Mucosa of stomach (tissue), 1 donor: ENCODE data around the gene CRK.
A peak's percentile ranks its signal among the peaks of the same experiment; 100 is the strongest.

Source experiments
- H3K27me3 ChIP-seq: one replicate; pipeline ENCODE4 v1.7.0; 2013; ENCODE audit warnings: mild to moderate bottlenecking, low read length; ENCODE audit not compliant: control insufficient read depth, insufficient read depth
- H3K36me3 ChIP-seq: one replicate; pipeline ENCODE4 v1.7.0; 2013; ENCODE audit warnings: low read length; ENCODE audit not compliant: control insufficient read depth, insufficient read depth
- H3K4me1 ChIP-seq: one replicate; pipeline ENCODE4 v1.7.0; 2013; ENCODE audit warnings: mild to moderate bottlenecking, low read length; ENCODE audit not compliant: control insufficient read depth, insufficient read depth
- H3K4me3 ChIP-seq: one replicate; pipeline ENCODE4 v1.7.0; 2013; ENCODE audit warnings: low read length
- H3K9ac ChIP-seq: one replicate; pipeline ENCODE4 v1.7.0; 2013; ENCODE audit warnings: mild to moderate bottlenecking, low read length, moderate library complexity
- H3K9me3 ChIP-seq: one replicate; pipeline ENCODE4 v1.7.0; 2013; ENCODE audit warnings: mild to moderate bottlenecking, low read length, moderate library complexity; ENCODE audit not compliant: control insufficient read depth
- donor health status: Pancreatic carcinoma.

CRK gene

DNA sequence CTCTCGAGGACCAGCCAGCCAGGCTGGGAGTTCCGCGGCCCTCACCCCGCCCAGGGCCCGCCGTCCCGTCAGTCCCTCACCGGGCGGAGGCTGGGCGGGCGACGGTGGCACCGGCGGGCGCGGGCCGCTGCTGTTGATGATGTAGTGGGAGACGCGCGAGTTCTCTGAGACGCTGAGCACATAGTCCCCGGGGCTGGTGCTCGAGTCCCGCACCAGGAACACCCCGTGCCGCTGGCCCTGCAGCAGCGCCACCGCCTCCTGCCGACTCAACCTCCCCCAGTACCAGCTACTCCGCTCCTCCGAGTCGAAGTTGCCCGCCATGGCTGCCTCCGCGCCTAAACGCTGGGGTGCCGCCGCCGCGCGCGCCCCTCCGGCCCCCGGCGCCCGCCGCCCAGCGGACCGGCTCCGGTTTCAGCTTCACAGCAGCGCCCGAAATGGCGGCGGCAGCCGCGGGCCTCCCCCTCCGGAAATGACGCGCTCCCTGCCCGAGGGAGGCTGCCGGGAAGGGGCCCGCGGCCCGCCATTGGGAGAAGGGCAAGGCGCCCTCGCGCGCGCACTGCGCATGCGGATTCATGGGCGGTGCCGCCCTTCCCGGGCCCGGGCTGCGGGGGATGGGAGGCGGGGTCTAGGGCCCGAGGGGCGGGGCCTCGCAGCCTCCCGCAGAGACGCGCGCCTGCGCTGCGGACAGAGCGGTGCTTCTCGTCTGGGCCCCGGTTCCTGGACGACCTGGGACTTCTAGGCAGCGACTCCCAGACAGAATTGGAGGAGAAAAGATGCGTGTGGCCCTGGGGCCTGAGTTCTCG, at the start of gene CRK:
CRK (minus strand) TSS at position 436 of the 803 bp plus-strand sequence; CDS start at position 321, 115 bp downstream.
- H3K27me3 ChIP-seq, result no peaks in the 10 kb centered on the region
- H3K36me3 ChIP-seq, result no peaks in the 10 kb centered on the region
- H3K9ac ChIP-seq, result peak within 1 kb of the TSS; percentile 91
- H3K4me1 ChIP-seq, result peaks cover 36% of the 10 kb centered on the region
- H3K9me3 ChIP-seq, result no peaks in the 10 kb centered on the region
- peak within 1 kb of the TSS; percentile 63 for H3K4me3 ChIP-seq

DNA sequence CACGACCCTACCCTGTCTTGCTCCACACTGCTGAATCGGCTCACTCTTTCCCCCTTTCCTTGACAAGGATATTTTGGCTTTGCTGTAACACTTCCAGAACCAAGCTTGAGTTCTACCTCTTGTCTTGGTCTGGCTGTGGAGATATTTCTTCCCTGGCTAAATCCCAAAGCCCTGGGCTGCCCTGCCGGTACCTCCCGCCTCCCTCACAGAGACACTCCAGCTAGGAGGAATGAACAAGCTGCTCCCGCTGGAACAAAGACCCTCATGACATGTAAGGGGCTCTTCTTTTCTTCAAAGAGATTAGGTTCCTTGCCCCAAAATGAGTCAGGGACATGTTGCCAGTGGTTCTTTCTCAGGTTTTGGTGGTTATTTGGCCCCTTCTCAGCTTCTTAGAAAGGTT, 49.6 kb upstream of the CRK start:
- H3K27me3 ChIP-seq, result no peaks in the 10 kb centered on the region
- no peaks in the 10 kb centered on the region for H3K9me3 ChIP-seq
- H3K36me3 ChIP-seq, result no peaks in the 10 kb centered on the region
- H3K4me3 ChIP-seq, result no peak overlapping the region
- peaks cover 13% of the 10 kb centered on the region for H3K4me1 ChIP-seq
- no peak overlapping the region for H3K9ac ChIP-seq

DNA sequence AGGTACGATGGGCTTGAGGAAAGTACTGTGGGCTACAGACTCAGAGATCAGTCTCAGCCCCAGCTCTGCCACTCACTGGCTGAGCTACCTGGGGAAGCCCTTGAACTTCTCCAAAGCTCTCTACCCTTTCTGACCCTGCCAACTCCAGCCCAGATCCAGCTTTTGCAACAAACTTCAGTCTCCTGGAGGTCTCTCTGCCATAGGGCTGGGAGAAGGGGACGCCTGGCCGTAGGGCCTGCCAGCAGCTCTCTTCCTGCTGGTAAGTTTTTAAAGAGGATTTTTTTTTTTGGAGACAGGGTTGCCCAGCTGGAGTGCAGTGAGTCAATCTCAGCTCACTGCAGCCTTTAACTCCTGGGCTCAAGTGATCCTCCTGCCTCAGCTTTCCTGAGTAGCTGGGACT, 48.8 kb upstream of the CRK start:
- Histone ChIP-seq H3K9me3 (no peaks in the 10 kb centered on the region), H3K36me3 (no peaks in the 10 kb centered on the region), H3K4me1 (peaks cover 10% of the 10 kb centered on the region), H3K9ac (no peak overlapping the region), H3K4me3 (no peak overlapping the region), H3K27me3 (no peaks in the 10 kb centered on the region)

GRCh38 chr17:1503699-1504098, 47.7 kb upstream of the CRK start:
- H3K36me3 ChIP-seq, result no peaks in the 10 kb centered on the region
- H3K4me1 ChIP-seq, result no peaks in the 10 kb centered on the region
- no peaks in the 10 kb centered on the region for H3K9me3 ChIP-seq

GRCh38 chr17:1498869-1499268, 42.8 kb upstream of the CRK start:
- no peaks in the 10 kb centered on the region for H3K4me1 ChIP-seq
- H3K27me3 ChIP-seq, result no peaks in the 10 kb centered on the region
- H3K36me3 ChIP-seq, result peaks cover 15% of the 10 kb centered on the region
- no peak overlapping the region for H3K4me3 ChIP-seq
- H3K9me3 ChIP-seq, result no peaks in the 10 kb centered on the region
- H3K9ac ChIP-seq, result no peak overlapping the region

More at GRCh38 chr17:1503699-1504098, 47.7 kb upstream of the CRK start:
- Histone ChIP-seq H3K9ac (no peak overlapping the region), H3K4me3 (no peak overlapping the region), H3K27me3 (no peaks in the 10 kb centered on the region)

DNA sequence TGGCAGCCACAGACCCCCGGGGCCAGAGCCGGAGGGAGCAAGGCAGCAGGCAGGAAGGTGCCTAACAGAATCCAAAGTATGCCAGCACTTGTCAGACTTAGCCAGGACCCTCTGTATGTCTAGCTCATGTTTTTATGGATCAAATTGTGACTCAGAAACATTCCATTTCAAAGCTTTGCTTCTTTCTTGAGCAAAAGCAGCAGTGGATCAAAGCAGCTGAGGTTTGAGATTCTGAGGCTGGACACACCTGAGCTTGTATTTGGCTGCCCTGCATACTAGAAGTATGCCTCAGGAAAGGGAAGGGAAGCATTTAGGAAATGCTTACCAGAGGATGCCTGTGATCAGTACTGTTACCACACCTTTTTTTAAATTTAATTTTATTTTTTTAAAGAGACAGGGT, 42.2 kb upstream of the CRK start:
- Histone ChIP-seq H3K9ac (no peak overlapping the region), H3K9me3 (no peaks in the 10 kb centered on the region), H3K36me3 (peaks cover 15% of the 10 kb centered on the region), H3K4me1 (peaks cover 5% of the 10 kb centered on the region), H3K4me3 (no peak overlapping the region), H3K27me3 (no peaks in the 10 kb centered on the region)

- Histone ChIP-seq H3K4me1 (peaks cover 9% of the 10 kb centered on the region), H3K9me3 (no peaks in the 10 kb centered on the region), H3K9ac (no peak overlapping the region), H3K36me3 (peaks cover 15% of the 10 kb centered on the region), H3K4me3 (no peak overlapping the region), H3K27me3 (no peaks in the 10 kb centered on the region)
Observed at GRCh38 chr17:1497831-1498230, 41.8 kb upstream of the CRK start.

DNA sequence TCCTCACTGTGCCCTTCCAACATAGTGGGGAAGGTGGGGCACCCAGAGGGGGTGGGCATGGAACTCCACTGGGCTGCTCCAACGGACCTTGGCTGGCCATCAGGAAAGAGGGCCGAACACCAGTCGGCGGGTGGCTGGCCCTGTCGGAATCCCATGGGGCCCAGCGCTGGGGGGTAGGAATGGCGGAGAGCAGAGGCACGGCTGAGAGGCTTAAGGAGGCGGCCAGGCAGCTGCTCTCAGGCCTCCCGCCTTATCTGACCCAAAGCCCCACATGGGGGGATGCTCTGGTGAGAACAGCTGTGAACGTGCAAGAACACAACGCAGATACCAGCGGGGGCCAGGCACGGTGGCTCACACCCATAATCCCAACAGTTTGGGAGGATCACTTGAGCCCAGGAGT, 40.8 kb upstream of the CRK start:
- Histone ChIP-seq H3K9ac (no peak overlapping the region), H3K9me3 (no peaks in the 10 kb centered on the region), H3K27me3 (no peaks in the 10 kb centered on the region), H3K4me3 (no peak overlapping the region), H3K4me1 (peaks cover 19% of the 10 kb centered on the region), H3K36me3 (peaks cover 15% of the 10 kb centered on the region)

- H3K9me3 ChIP-seq, result no peaks in the 10 kb centered on the region
- H3K27me3 ChIP-seq, result no peaks in the 10 kb centered on the region
- H3K9ac ChIP-seq, result no peak overlapping the region
- peaks cover 15% of the 10 kb centered on the region for H3K36me3 ChIP-seq
- H3K4me1 ChIP-seq, result peaks cover 26% of the 10 kb centered on the region
- no peak overlapping the region for H3K4me3 ChIP-seq
Observed at GRCh38 chr17:1495265-1495989, 39.4 kb upstream of the CRK start.

DNA sequence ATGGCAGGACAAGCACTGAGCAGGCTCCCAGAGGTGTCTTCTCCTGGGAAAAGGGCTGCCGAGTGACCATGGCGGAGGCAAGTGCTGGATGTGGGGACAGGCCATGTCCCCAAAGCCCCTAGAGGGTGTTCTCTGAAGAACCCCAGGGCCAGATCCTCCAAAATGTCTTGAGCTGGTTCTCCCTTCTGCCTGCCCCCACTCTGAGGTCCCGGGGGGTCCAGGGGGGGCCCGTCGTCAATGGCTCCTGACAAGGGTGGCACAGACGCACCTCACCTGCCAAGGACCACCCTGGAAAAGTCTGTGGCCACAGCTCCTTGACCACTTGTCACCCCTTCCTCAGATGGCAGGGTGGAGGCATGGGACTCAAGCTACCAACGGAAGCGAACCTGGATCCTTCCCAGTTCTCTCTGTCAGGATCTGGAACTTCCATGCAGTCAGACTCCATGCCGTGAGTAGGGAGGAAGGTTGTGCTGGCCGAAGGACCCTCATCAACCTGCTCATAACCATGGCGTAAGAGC, 38.8 kb upstream of the CRK start:
- H3K4me3 ChIP-seq, result no peak overlapping the region
- H3K27me3 ChIP-seq, result no peaks in the 10 kb centered on the region
- H3K36me3 ChIP-seq, result peaks cover 15% of the 10 kb centered on the region
- no peak overlapping the region for H3K9ac ChIP-seq
- no peaks in the 10 kb centered on the region for H3K9me3 ChIP-seq
- H3K4me1 ChIP-seq, result peaks cover 31% of the 10 kb centered on the region

- H3K4me1 ChIP-seq, result peaks cover 33% of the 10 kb centered on the region
- no peaks in the 10 kb centered on the region for H3K27me3 ChIP-seq
- no peak overlapping the region for H3K9ac ChIP-seq
- H3K36me3 ChIP-seq, result peaks cover 15% of the 10 kb centered on the region
- H3K4me3 ChIP-seq, result no peak overlapping the region
- H3K9me3 ChIP-seq, result no peaks in the 10 kb centered on the region
Observed at GRCh38 chr17:1494203-1494602, 38.2 kb upstream of the CRK start.

- no peak overlapping the region for H3K9ac ChIP-seq
- no peaks in the 10 kb centered on the region for H3K9me3 ChIP-seq
- no peaks in the 10 kb centered on the region for H3K27me3 ChIP-seq
- H3K36me3 ChIP-seq, result peaks cover 15% of the 10 kb centered on the region
- H3K4me1 ChIP-seq, result peaks cover 41% of the 10 kb centered on the region
- peak overlapping the region; percentile 25 for H3K4me3 ChIP-seq
Observed at GRCh38 chr17:1493291-1493980, 37.4 kb upstream of the CRK start.
